Activated CD8-positive, alpha-beta T cell treated with anti-CD3 and anti-CD28 coated beads, Interleukin-2, amount 10 ng/mL, durations not matched to agents 7 days and 5 days (primary cell): ENCODE measurements around the gene VAV2. TPM values are rescaled to one million over a fixed set of nuclear protein-coding genes. Genes with fewer than 3 reads are reported as not detected.
A peak's percentile ranks its signal among the peaks of the same experiment; 100 is the strongest.

Experiments used
- ATAC-seq: fragments of 150-1000 bp; cut with Tn5 transposase; one replicate; pipeline ENCODE4 v1.10.0; 2021; ENCODE audit warnings: moderate library complexity
- CTCF ChIA-PET: fragments of 350-600 bp; sonication (Branson Sonifier 250); formaldehyde crosslinking; loops from one replicate; lab custom pipeline; 2021; ENCODE audit warnings: antibody characterized with exemption; lab: Charles Lee
- POLR2A ChIA-PET: fragments of 350-600 bp; sonication (Branson Sonifier 250); formaldehyde crosslinking; loops from one replicate; lab custom pipeline; 2021; ENCODE audit warnings: antibody characterized with exemption; lab: Charles Lee
- DNase-seq: peaks from one replicate; pipeline ENCODE4 v3.0.0-alpha.2; 2020
- H3K27ac Mint-ChIP-seq: one replicate; pipeline ENCODE4 v1.8.0; 2021; ENCODE audit warnings: mild to moderate bottlenecking, mixed read lengths
- H3K27me3 Mint-ChIP-seq: one replicate; pipeline ENCODE4 v1.8.0; 2021; ENCODE audit warnings: low read depth, mixed read lengths
- H3K36me3 Mint-ChIP-seq: one replicate; pipeline ENCODE4 v1.8.0; 2021; ENCODE audit warnings: low read depth, mixed read lengths
- H3K4me1 Mint-ChIP-seq: one replicate; pipeline ENCODE4 v1.8.0; 2021; ENCODE audit warnings: low read depth, mixed read lengths
- H3K4me3 Mint-ChIP-seq: one replicate; pipeline ENCODE4 v1.8.0; 2021; ENCODE audit warnings: mild to moderate bottlenecking, mixed read lengths
- H3K9me3 Mint-ChIP-seq: one replicate; pipeline ENCODE4 v1.8.0; 2022; ENCODE audit warnings: mixed read lengths; ENCODE audit not compliant: insufficient read depth
- total RNA-seq, 2 experiments: library from RNA; stranded (reverse); gene quantifications; one replicate each; pipeline ENCODE4 v1.2.3, GENCODE V29; 2021

VAV2 gene
- total RNA-seq, 2 experiments from 2014 or later = 10.1 to 10.3 TPM

DNA sequence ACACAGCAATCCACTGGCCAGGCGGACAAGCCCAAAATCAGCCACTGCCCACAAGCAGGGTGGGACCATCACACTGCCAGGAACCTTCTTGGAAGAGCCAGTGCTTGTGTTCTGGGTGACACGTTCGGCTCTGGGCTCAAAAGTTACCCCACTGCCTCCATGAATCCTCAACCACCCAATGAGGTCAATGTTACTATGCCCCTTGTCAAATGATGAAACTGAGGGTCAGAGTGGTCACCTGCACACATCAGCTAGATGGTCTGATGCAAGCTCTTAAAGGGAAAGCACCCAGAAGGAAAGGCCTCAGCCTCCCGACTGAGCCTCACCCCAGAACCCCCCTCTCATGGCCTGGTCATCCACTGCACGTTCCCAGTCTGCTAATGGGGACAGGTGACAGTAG, 114.8 kb downstream of the VAV2 start:
- CTCF ChIA-PET = no interaction called here
- DNase-seq (no peak), ATAC-seq (no peak)
- H3K27me3 Mint-ChIP-seq = no peaks in the 10 kb centered on the region
- H3K36me3 Mint-ChIP-seq = no peaks in the 10 kb centered on the region
- no peaks in the 10 kb centered on the region for H3K4me1 Mint-ChIP-seq
- POLR2A ChIA-PET = no interaction called here
- no peaks in the 10 kb centered on the region for H3K9me3 Mint-ChIP-seq
- H3K4me3 Mint-ChIP-seq = no peak overlapping the region
- H3K27ac Mint-ChIP-seq = no peak overlapping the region

DNA sequence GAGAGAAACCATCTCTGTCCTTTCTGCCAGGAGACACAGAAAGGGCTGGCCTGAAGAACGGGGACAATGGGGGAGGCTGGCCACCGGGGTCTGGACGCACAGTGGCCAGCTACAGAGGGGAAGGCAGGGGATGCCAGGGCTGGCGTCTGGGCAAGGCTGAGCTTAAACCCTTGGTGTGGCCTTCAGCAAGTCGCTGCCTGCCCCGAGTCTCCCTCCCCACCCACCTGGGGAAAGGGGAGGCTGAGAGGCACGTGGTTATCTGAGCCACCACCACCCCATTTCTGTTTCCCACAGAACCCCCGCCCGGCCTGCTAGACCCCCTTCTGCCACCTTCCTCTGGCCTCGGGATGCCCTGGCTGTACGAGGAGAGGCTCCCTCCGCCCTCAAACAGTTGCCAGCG, 115.3 kb downstream of the VAV2 start:
- Mint-ChIP-seq H3K27ac (no peak overlapping the region), H3K9me3 (no peaks in the 10 kb centered on the region), H3K4me1 (no peaks in the 10 kb centered on the region), H3K27me3 (no peaks in the 10 kb centered on the region), H3K4me3 (no peak overlapping the region), H3K36me3 (no peaks in the 10 kb centered on the region)
- ChIA-PET CTCF (no interaction called here), POLR2A (no interaction called here)
- DNase-seq = no peak
- ATAC-seq = no peak

DNA sequence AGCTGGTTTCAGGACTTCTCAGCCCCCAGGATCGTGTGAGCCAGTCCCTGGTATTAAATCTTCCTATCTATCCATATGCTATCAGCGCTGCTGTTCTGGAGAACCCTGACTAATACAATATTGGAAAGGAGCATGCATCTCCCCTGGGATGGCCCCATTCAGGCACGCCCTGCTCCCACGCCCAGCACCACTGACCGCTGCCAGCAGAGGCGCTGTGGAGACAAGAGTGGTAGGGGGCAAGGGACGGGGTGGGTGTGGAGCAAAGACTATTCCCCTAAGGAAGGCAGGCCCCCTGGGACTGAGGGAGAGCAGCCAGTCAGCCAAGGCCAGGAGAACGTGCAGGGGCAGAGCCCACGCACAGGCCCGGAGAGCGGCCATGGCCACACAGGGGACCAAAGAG, 116.0 kb downstream of the VAV2 start:
- ChIA-PET POLR2A (no interaction called here), CTCF (no interaction called here)
- no peak overlapping the region for H3K4me3 Mint-ChIP-seq
- H3K27ac Mint-ChIP-seq = no peak overlapping the region
- no peaks in the 10 kb centered on the region for H3K27me3 Mint-ChIP-seq
- no peak for DNase-seq
- H3K36me3 Mint-ChIP-seq = no peaks in the 10 kb centered on the region
- no peak for ATAC-seq
- H3K9me3 Mint-ChIP-seq = no peaks in the 10 kb centered on the region
- H3K4me1 Mint-ChIP-seq = no peaks in the 10 kb centered on the region

DNA sequence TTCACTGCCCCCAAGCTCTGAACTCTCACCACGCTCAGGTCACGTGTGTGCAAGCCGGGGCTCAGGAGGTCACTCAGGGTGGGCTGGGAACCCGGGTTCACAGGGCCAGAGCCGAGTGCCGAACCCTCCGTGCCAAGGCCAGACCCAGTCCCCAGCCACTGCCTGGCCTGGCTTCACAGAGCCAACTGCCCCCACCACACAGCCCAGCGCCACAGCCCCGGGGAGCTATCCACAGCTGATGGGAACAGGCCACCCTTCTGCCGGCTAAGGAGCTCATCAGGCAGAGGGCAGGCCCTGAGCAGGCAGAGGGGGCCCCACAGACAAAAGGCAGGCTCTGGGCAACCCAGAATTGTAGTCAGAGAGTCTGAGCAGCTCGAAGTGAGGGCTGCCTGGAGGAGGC, 117.0 kb downstream of the VAV2 start:
- peaks cover 3% of the 10 kb centered on the region for H3K4me1 Mint-ChIP-seq
- peaks cover 3% of the 10 kb centered on the region for H3K27me3 Mint-ChIP-seq
- no peak overlapping the region for H3K27ac Mint-ChIP-seq
- ATAC-seq = no peak
- ChIA-PET CTCF (no interaction called here), POLR2A (no interaction called here)
- H3K4me3 Mint-ChIP-seq = no peak overlapping the region
- H3K36me3 Mint-ChIP-seq = no peaks in the 10 kb centered on the region
- no peaks in the 10 kb centered on the region for H3K9me3 Mint-ChIP-seq
- DNase-seq = no peak

DNA sequence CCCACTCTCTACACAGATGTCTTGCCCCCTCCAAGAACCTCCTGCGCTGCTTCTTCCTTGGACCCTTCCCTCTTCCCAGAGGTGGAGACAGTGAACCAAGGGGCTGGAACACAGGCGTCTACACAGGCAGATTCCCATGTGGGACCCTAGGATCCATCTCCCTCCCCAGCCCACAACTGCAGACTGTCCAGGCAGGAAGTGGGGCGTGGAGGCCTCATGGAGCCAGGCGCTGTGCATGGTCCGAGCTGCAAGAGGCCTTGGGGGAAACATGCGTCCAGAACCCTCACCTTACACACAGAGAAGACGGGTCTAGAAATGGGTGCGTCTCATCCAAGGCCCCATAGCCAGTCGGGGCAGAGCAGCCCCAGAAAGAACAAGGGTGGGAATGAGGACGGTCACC, 117.5 kb downstream of the VAV2 start:
- H3K27ac Mint-ChIP-seq = no peak overlapping the region
- peaks cover 8% of the 10 kb centered on the region for H3K27me3 Mint-ChIP-seq
- no peak for ATAC-seq
- peaks cover 8% of the 10 kb centered on the region for H3K4me1 Mint-ChIP-seq
- no peak for DNase-seq
- no peak overlapping the region for H3K4me3 Mint-ChIP-seq
- no peaks in the 10 kb centered on the region for H3K9me3 Mint-ChIP-seq
- H3K36me3 Mint-ChIP-seq = no peaks in the 10 kb centered on the region
- CTCF ChIA-PET = no interaction called here
- POLR2A ChIA-PET = no interaction called here

DNA sequence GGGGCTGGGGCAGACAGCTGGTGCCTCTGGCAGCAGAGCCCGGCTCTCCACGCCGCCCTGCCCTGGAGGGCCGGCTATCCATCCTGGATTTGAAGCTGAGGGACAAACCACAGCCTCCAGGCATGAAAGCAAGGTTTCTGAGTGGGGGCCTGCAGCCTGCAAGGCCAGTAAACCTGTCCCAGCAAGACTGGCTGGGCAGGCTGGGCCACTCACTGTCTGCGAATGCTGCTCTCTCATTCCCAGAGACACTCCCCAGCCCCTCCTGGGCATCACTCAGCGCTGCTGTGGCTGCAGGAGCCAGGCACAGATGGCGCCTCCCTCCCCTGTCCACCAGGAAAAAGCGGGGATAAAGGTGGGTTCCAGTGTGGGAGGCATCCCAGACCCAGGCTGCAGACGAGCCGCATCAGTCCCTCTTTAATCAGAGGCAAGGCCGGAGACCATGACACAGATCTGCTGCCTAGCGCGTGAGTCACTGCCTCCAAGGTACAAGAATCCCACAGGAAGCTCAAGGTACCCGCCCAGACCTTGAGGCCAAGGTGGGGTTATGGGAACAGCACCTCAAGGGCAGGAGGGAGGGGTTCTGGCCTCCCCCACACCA, 118.0 kb downstream of the VAV2 start:
- Mint-ChIP-seq H3K4me3 (no peak overlapping the region), H3K27me3 (peaks cover 10% of the 10 kb centered on the region), H3K9me3 (no peaks in the 10 kb centered on the region), H3K27ac (no peak overlapping the region), H3K36me3 (no peaks in the 10 kb centered on the region), H3K4me1 (peaks cover 11% of the 10 kb centered on the region)
- ChIA-PET CTCF (no interaction called here), POLR2A (no interaction called here)
- DNase-seq = no peak
- ATAC-seq = no peak

DNA sequence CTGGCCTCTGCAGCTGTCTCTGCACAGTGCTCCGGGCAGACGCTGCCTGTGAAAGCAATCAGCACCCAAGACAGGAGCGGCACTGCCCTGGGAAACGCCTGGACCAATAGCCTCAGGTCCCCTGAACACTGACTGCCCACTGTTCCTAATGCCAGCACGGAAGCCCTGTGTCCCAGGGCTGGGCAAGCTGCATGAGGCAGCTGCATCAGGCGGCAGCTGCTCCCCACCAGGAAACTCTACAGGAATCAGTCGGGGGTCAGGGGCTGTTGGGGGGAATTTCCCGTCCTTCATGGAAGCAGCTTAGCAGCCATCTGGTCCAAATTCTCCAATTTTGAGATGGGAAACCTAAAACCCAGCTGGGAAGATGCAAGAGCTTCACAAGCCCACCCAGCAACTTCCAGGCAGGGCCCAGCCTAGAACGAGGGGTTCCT, 118.6 kb downstream of the VAV2 start:
- Mint-ChIP-seq H3K4me1 (peaks cover 11% of the 10 kb centered on the region), H3K27me3 (peaks cover 10% of the 10 kb centered on the region), H3K36me3 (no peaks in the 10 kb centered on the region), H3K4me3 (no peak overlapping the region), H3K9me3 (no peaks in the 10 kb centered on the region), H3K27ac (no peak overlapping the region)
- ATAC-seq (no peak), DNase-seq (no peak)
- CTCF ChIA-PET = no interaction called here
- POLR2A ChIA-PET = interaction anchor here (0.7 kb wide), 1 partner anchor 11 kb away, joined by 3 read pairs; no protein-coding TSS in a partner anchor

DNA sequence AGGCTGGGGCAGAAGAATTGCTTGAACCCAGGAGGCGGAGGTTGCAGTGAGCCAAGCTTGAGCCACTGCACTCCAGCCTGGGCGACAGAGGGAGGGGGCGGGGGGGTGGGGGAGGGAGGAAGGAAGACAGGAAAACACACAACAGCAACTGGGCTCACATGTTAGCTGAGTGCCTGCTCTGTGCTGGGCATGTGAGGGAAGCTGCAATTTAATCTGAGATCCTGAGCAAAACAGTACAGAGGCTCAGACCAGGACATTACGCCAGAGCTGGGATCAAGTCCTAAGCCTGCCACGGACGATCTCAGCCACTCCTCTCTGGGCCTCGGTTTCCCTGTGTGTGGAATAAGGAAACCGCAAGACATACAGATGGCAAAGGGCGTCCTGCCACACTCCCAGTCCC, 119.1 kb downstream of the VAV2 start:
- DNase-seq (no peak), ATAC-seq (no peak)
- H3K27me3 Mint-ChIP-seq = peaks cover 10% of the 10 kb centered on the region
- H3K27ac Mint-ChIP-seq = no peak overlapping the region
- no peak overlapping the region for H3K4me3 Mint-ChIP-seq
- H3K4me1 Mint-ChIP-seq = peaks cover 11% of the 10 kb centered on the region
- no peaks in the 10 kb centered on the region for H3K9me3 Mint-ChIP-seq
- CTCF ChIA-PET = no interaction called here
- H3K36me3 Mint-ChIP-seq = no peaks in the 10 kb centered on the region
- POLR2A ChIA-PET = interaction anchor here (0.7 kb wide), 1 partner anchor 11 kb away, joined by 3 read pairs; no protein-coding TSS in a partner anchor

DNA sequence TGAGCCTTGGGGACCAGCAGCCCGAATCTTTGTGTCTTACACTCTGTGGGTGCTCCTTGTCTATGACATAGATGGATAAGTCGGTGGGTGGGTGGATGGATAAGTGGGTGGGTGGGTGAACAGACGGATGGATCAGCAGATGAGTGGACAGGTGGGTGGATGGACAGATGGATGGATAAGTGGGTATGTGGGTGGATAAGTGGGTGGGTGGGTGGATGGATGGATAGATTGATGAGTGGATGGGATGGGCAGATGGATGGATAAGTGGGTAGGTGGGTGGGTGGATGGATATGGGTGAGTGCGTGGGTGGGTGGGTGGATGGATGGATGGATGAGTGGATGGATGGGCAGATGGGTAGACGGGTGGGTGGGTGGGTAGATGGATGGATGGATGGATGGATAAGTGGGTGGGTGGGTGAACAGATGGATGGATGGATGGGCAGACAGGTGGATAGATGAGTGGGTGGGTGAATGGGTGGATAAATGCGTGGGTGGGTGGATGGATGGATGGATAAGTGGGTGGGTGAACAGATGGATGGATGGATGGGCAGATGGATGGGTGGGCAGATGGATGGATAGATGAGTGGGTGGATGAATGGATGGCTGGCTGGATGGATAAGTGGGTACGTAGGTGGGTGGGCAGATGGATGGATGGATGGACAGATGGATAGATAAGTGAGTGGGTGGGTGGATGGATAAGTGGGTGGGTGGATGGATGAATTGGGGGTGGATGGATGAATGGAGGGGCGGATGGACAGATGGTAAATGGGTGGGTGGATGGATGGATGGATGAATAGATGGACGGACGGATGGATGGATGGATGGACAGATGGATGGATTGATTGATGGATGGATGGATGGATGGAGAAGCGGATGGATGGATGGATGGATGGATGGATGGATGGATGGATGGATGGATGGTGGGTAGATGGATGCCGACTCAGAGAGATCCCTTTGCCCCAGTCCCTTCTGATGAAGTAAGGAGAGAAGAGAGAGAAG, 121.2 kb downstream of the VAV2 start:
- peaks cover 11% of the 10 kb centered on the region for H3K4me1 Mint-ChIP-seq
- ATAC-seq (no peak), DNase-seq (no peak)
- POLR2A ChIA-PET = no interaction called here
- no peaks in the 10 kb centered on the region for H3K36me3 Mint-ChIP-seq
- CTCF ChIA-PET = interaction anchor here (1.2 kb wide), 1 partner anchor 7 kb away, joined by 3 read pairs; no protein-coding TSS in a partner anchor
- no peak overlapping the region for H3K27ac Mint-ChIP-seq
- H3K4me3 Mint-ChIP-seq = no peak overlapping the region
- H3K9me3 Mint-ChIP-seq = no peaks in the 10 kb centered on the region
- H3K27me3 Mint-ChIP-seq = peaks cover 10% of the 10 kb centered on the region

DNA sequence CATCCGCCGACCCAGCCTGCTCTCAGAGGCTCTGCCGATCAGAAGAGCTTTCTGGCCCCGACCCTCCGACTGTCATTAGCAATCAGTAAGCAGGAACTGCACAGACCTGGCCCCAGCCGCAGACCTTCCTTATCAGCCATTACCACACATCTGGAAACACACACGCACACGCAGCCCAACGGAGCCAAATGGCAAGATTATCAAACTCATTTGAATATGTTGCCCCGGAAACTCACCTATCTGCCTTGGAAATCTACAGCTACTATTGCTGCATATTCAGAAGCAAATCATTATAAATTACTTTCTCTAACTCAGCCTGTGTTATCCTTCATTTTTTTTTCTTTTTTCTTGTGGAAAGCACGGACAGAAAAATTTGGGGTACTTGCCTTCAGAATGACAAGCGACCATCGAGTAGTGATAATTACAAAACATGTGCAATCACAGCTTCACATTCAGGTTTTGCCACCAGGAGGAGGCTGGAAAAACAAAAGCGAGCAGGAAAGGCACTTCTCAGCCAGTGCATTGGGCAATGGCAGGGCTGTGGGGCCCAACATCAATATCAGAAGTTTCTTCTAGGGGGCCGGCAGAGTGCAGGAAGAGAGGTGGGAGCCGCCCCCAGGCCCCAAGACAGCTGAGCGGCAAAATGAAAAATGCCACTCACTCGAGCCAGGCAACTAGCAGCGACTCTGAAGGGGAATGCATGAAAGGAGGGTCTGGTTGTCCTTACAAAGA, 122.3 kb downstream of the VAV2 start:
- Mint-ChIP-seq H3K4me3 (peak overlapping the region; percentile 0), H3K27me3 (peaks cover 10% of the 10 kb centered on the region), H3K27ac (peak overlapping the region; percentile 9), H3K36me3 (no peaks in the 10 kb centered on the region), H3K4me1 (peaks cover 11% of the 10 kb centered on the region), H3K9me3 (no peaks in the 10 kb centered on the region)
- CTCF ChIA-PET = interaction anchor here (1.0 kb wide), 1 partner anchor 125 kb away, joined by 4 read pairs; no protein-coding TSS in a partner anchor
- POLR2A ChIA-PET = no interaction called here
- peak; percentile 41 for DNase-seq
- peak; percentile 77 for ATAC-seq

DNA sequence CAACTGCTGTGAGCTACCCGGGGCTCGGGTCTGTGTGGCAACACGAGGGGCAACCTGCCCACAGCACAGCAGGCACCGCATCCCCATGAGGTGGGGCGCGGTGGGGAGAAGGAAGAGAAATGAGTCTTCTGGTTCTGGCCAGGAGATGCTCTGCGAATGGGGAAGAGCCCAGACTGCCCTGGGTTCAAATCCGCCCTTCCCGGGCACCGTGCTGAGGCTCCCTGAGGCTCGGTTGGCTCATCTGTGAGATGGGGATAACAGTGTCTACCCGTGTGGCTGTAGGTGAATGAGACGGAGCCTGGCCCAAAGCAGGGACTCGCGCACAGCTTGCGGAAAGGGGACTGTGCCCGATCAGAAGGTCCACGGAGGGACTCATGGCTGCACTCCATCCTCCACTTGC, 123.9 kb downstream of the VAV2 start:
- Mint-ChIP-seq H3K36me3 (no peaks in the 10 kb centered on the region), H3K9me3 (no peaks in the 10 kb centered on the region), H3K27ac (no peak overlapping the region), H3K4me1 (peaks cover 11% of the 10 kb centered on the region), H3K27me3 (peaks cover 10% of the 10 kb centered on the region), H3K4me3 (no peak overlapping the region)
- ATAC-seq (no peak), DNase-seq (no peak)
- CTCF ChIA-PET = no interaction called here
- POLR2A ChIA-PET = no interaction called here
